Heart right ventricle (tissue), 16 donors: ENCODE data around the gene GPR108. TPM values are rescaled to one million over a fixed set of nuclear protein-coding genes. Genes with fewer than 3 reads are reported as not detected.

Source experiments
- ATAC-seq, 8 donors: fragments of 200-7000 bp; cut with Tn5 transposase; one replicate each; pipeline ENCODE4 v1.9.1; 2020; ENCODE audit warnings: mild to moderate bottlenecking in 8 of 8, moderate library complexity in 8 of 8, moderate number of reproducible peaks in 1 of 8
- DNase-seq, 2 donors: peaks; one replicate each; pipeline ENCODE4 v3.0.0-alpha.2; 2020
- H3K27ac ChIP-seq, 10 donors: fragments of 200-600 bp; sonication (generic) in 2 of 10; one replicate each; pipeline versions ENCODE4 v1.5.0 to v1.8.0; 2020 to 2022; ENCODE audit warnings: mild to moderate bottlenecking in 3 of 10
- H3K27me3 ChIP-seq, 7 donors: fragments of 200-600 bp; one replicate each; pipeline ENCODE4 v1.8.0; 2021 to 2022; ENCODE audit warnings: mild to moderate bottlenecking in 2 of 7
- H3K36me3 ChIP-seq, 9 donors: fragments of 200-600 bp; sonication (generic) in 1 of 9; one replicate each; pipeline versions ENCODE4 v1.5.0 to v1.8.0; 2020 to 2022; ENCODE audit warnings: mild to moderate bottlenecking in 2 of 9
- H3K4me1 ChIP-seq, 9 donors: fragments of 200-600 bp; sonication (generic) in 1 of 9; one replicate each; pipeline versions ENCODE4 v1.5.0 to v1.8.0; 2020 to 2022; ENCODE audit warnings: mild to moderate bottlenecking in 4 of 9
- H3K4me3 ChIP-seq, 10 donors: fragments of 200-600 bp; sonication (generic) in 2 of 10; one replicate each; pipeline versions ENCODE4 v1.5.0 to v1.8.0; 2020 to 2022; ENCODE audit warnings: mild to moderate bottlenecking in 7 of 10, moderate library complexity in 2 of 10
- H3K9me3 ChIP-seq, 11 donors: fragments of 200-600 bp in 10 of 11; sonication (generic) in 2 of 11; one replicate each; pipeline versions ENCODE4 v1.5.0 to v1.8.0; 2013 to 2022; ENCODE audit warnings: mild to moderate bottlenecking in 2 of 11, control low read depth in 1 of 11, moderate library complexity in 1 of 11
- CTCF ChIP-seq, 9 donors: fragments of 200-600 bp; sonication (generic) in 2 of 9; IDR thresholded peaks; one replicate each; pipeline versions ENCODE4 v1.5.0 to v1.8.0; 2021 to 2022; ENCODE audit warnings: antibody characterized with exemption in 9 of 9, mild to moderate bottlenecking in 5 of 9, moderate library complexity in 1 of 9
- WGBS, 2 donors: extraction: QIAGEN DNeasy Blood & Tissue Kit; methylation state at CpG; one replicate each; pipeline ENCODE4 v1.1.7; 2013; ENCODE audit warnings: inconsistent platforms in 1 of 2; 5-methylcytosine and 5-hydroxymethylcytosine counted together
- intact Hi-C, 10 donors: fragments of 100-400 bp; cut with DNase I; formaldehyde crosslinking; loops; one replicate each; pipeline versions ENCODE4 v1.11.1 to v1.14.2; 2022
- polyA plus RNA-seq, 2 donors: library from polyadenylated mRNA; stranded (reverse); fragments of 200-250 nt; gene quantifications; one replicate each; pipeline ENCODE4 v1.2.3, GENCODE V29; 2013
- total RNA-seq, 10 donors: library from RNA; stranded (reverse); fragmentation: NEBNext Ultra II Directional in 3 of 10; extraction: Animal tissue kit (Norgen Biotek cat#: 25700) in 3 of 10; gene quantifications; one replicate each; pipeline versions ENCODE4 v1.2.1 to v1.2.4, GENCODE V29; 2021 to 2023
- donor health status: Arrhythmogenic right ventricular cardiomyopathy.
- donor health status: ischemic (EF 13 %, LVEDD 7.1; RV severe dilation, severe dysfunction).
- donor health status: healthy with polysubstance abuse.
- donor health status: DM: no; HTN: yes; CAD: no.
- donor health status: DM: no; HTN: no; CAD: no.
- donor health status: ischemic (EF 25% LVEDD 6.9; RV normal size, moderate dysfunction).
- donor health status: ischemic (EF 25% LVEDD 5.7; RV mildly dilated, moderate dysfunction).
- donor health status: healthy.
- donor health status: DM: yes; HTN: yes; CAD: no.
- donor health status: Ischemic cardiomyopathy.
- donor health status: ischemic (EF 35%, LVEDD 5.7; RV mildly dilated, moderate dysfunction).
- donor health status: nonischemic (EF 11% LVEDD 7.7; RV severe dilation, severe dysfunction).
- donor health status: DM: yes; HTN: yes; CAD: no.
- donor health status: PGD.
- donor health status: ischemic (EF 29% LVEDD 5.4; RV normal size, mild dysfunction).
- donor health status: nonischemic (EF 23%, LVEDD 6.1; RV moderate dilation, normal function).

GPR108 gene
- total and polyA plus RNA-seq, 12 donors: 20.4 to 62.0 (median 23.5) TPM

- TF ChIP-seq CTCF (IDR thresholded peaks at IDR 0.05): no peak
- intact Hi-C loops: no loop called here
- H3K9me3 ChIP-seq: no peaks in the 10 kb centered on the region
- peaks cover 0 to 19% (median 0%) of the 10 kb centered on the region in 7 donors for H3K27me3 ChIP-seq
- H3K27ac ChIP-seq: peak overlapping the region in 3 of 10 donors; percentile 10 to 25 (median 15)
- no peak overlapping the region for H3K4me3 ChIP-seq
- H3K4me1 ChIP-seq: peaks cover 0 to 45% (median 0%) of the 10 kb centered on the region in 9 donors
- H3K36me3 ChIP-seq: no peaks in the 10 kb centered on the region
- DNase-seq (no peak), ATAC-seq (no peak)
Observed at GRCh38 chr19:6721138-6721474, 16.3 kb downstream of the GPR108 start.

DNA sequence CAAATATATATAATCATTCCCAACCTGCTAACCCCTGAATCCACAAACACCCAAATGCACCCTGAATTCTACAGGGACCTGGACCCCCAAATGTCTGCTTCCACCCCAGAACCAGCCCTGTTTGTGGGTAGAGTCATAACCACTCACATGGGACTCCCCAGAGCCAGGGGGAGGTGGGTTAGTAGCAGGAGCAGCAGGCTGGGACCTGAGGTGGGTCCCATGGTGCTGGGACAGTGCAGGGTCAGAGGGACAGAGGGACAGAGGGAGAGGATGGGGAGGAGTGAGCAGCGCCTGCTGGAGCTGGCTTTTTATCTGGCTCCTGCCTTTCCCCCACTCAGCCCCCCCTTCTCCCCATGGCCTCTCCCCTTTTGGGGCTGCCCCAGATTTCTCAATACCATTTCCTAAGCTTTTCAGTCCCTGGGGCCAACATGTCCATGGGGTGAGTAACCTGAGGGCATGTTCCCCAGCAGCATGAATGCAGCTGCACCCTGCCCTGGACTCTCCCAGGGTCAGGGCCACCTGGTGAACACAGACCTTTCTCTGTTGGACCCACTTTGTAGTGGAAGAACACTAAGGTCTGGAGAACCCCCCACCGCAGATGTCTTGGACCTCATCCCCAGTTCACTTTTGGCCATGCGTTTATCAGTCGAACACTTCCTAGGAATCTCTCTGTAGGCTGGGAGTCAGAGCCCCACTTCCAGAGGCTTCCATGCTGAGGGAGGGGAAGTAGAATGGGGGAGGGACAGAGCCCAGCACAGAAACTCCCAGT, 16.8 kb downstream of the GPR108 start, which contains the start of gene C3:
Gene C3 (minus strand): TSS at position 282 of the 769 bp plus-strand sequence. CDS start 61 bp downstream, at position 221.
- Histone ChIP-seq H3K4me1 (peaks cover 0 to 45% (median 0%) of the 10 kb centered on the region in 9 donors), H3K36me3 (no peaks in the 10 kb centered on the region), H3K27ac (peak within 1 kb of the TSS in 3 of 10 donors; percentile 10 to 40 (median 25)), H3K4me3 (peak within 1 kb of the TSS in 8 of 10 donors; percentile 4 to 42 (median 25)), H3K9me3 (no peaks in the 10 kb centered on the region), H3K27me3 (peaks cover 0 to 15% (median 0%) of the 10 kb centered on the region in 7 donors)
- intact Hi-C loops: no loop called here
- DNase-seq (peak in 1 of 2 donors; percentile 51), ATAC-seq (peak; percentile 72 to 88 (median 82))
- WGBS, 2 donors: 47 to 52% methylated on average over 4 of the region's 4 CpGs
- no peak for TF ChIP-seq CTCF (IDR thresholded peaks at IDR 0.05)

DNA sequence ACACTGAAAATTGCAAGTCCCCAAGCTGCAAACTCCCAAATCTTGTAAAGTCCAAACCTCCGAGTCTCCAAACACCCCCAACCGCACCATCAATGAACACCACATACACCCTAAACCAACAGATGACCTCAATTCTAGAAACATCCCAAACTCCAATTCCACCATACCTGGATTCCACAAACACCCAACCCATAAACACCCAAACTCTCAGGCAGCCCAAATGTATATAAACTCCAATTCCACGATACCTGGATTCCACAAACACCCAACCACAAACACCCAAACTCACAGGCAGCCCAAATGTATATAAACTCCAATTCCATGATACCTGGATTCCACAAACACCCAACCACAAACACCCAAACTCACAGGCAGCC, 17.4 kb downstream of the GPR108 start:
- ATAC-seq (no peak), DNase-seq (no peak)
- Histone ChIP-seq H3K9me3 (no peaks in the 10 kb centered on the region), H3K4me1 (peaks cover 0 to 42% (median 0%) of the 10 kb centered on the region in 9 donors), H3K4me3 (peak overlapping the region in 7 of 10 donors; percentile 4 to 42 (median 28)), H3K27ac (peak overlapping the region in 1 of 10 donors; percentile 40), H3K36me3 (no peaks in the 10 kb centered on the region), H3K27me3 (peaks cover 0 to 16% (median 2%) of the 10 kb centered on the region in 7 donors)
- TF ChIP-seq CTCF (IDR thresholded peaks at IDR 0.05): no peak
- intact Hi-C loops: no loop called here
- 86 to 92% methylated on average over 3 of the region's 3 CpGs for WGBS, 2 donors

GRCh38 chr19:6719540-6719861, 17.9 kb downstream of the GPR108 start:
- Histone ChIP-seq H3K9me3 (no peaks in the 10 kb centered on the region), H3K4me3 (peak overlapping the region in 6 of 10 donors; percentile 4 to 42 (median 30)), H3K27me3 (peaks cover 0 to 17% (median 3%) of the 10 kb centered on the region in 7 donors), H3K36me3 (no peaks in the 10 kb centered on the region), H3K4me1 (peaks cover 0 to 39% (median 0%) of the 10 kb centered on the region in 9 donors), H3K27ac (no peak overlapping the region)
- no peak for DNase-seq
- ATAC-seq: peak in 1 of 8 donors; percentile 4
- intact Hi-C loops: no loop called here
- 70 to 80% methylated on average over 6 of the region's 6 CpGs for WGBS, 2 donors
- TF ChIP-seq CTCF (IDR thresholded peaks at IDR 0.05): no peak
